Endothelial cell of umbilical vein (primary cell): ENCODE results near the gene ADAT3. TPM values are rescaled to one million over a fixed set of nuclear protein-coding genes. Genes with fewer than 3 reads are reported as not detected.

ENCODE experiments used
- BruUV-seq: library from RNA; stranded (reverse); fragments of 400-500 nt; replicated peaks from 2 replicates; lab custom pipeline; 2021; lab: Mats Ljungman, UMichigan
- CTCF ChIA-PET: fragments of 300-600, 350-600 bp; sonication (Branson Sonifier 250); formaldehyde crosslinking; loops from one replicate; lab custom pipeline; 2021; ENCODE audit warnings: antibody characterized with exemption, inconsistent platforms; lab: Charles Lee
- POLR2A ChIA-PET: fragments of 300-600, 350-600 bp; sonication (Branson Sonifier 250); formaldehyde crosslinking; loops from one replicate; lab custom pipeline; 2021; ENCODE audit warnings: antibody characterized with exemption, inconsistent platforms; lab: Charles Lee
- DNase-seq: peaks from one replicate; pipeline ENCODE4 v3.0.0-alpha.2; 2011; ENCODE audit warnings: low read depth, low spot score
- FAIRE-seq: peaks from 2 replicates; lab custom pipeline; 2011; peaks lifted over from hg19 to GRCh38; lab: Jason Lieb, UNC
- H2AFZ ChIP-seq: 2 replicates; pipeline ENCODE4 v1.6.0; 2012; ENCODE audit warnings: low read depth, low read length, control low read depth, inconsistent platforms
- H3K27ac ChIP-seq: 2 replicates; pipeline ENCODE4 v1.5.1; 2011; ENCODE audit warnings: low read depth, mild to moderate bottlenecking, control low read depth, low read length, moderate library complexity; ENCODE audit not compliant: insufficient read depth
- H3K27me3 ChIP-seq, 2 experiments: 2 replicates each; pipeline versions ENCODE4 v1.6.0 to v1.6.1; 2011; ENCODE audit warnings: low read length in 2 of 2, mixed read lengths in 1 of 2; ENCODE audit not compliant: control insufficient read depth in 2 of 2, insufficient read depth in 2 of 2
- H3K36me3 ChIP-seq, 2 experiments: 2 replicates in 1 of 2; 3 replicates in 1 of 2; pipeline ENCODE4 v1.5.1; 2011; ENCODE audit warnings: low read length in 2 of 2, mild to moderate bottlenecking in 1 of 2, moderate library complexity in 1 of 2; ENCODE audit not compliant: control insufficient read depth in 2 of 2, insufficient read depth in 2 of 2; ENCODE audit errors: extremely low read depth in 1 of 2
- H3K4me1 ChIP-seq: 3 replicates; pipeline ENCODE4 v1.5.1; 2011; ENCODE audit warnings: mild to moderate bottlenecking, low read length; ENCODE audit not compliant: control insufficient read depth, insufficient read depth; ENCODE audit errors: extremely low read depth
- H3K4me2 ChIP-seq: 2 replicates; pipeline ENCODE4 v1.6.1; 2011; ENCODE audit warnings: low read length, control low read depth, mixed read lengths; ENCODE audit not compliant: insufficient read depth
- H3K4me3 ChIP-seq, 3 experiments: fragments of 200-600 bp in 1 of 3; sonication (generic), shearing (Covaris generic) in 1 of 3; replicated peaks in 1 of 3; 2 replicates each; pipeline ENCODE4 v1.5.1; 2011 to 2016; ENCODE audit warnings: control low read depth in 3 of 3, low read length in 3 of 3, mild to moderate bottlenecking in 2 of 3, inconsistent platforms in 1 of 3, low read depth in 1 of 3, moderate library complexity in 1 of 3; ENCODE audit not compliant: insufficient read depth in 1 of 3
- H3K79me2 ChIP-seq: 2 replicates; pipeline ENCODE4 v1.6.0; 2012; ENCODE audit warnings: low read length, inconsistent platforms; ENCODE audit not compliant: control insufficient read depth, insufficient read depth
- H3K9ac ChIP-seq: replicated peaks from 2 replicates; pipeline ENCODE3; 2011; ENCODE audit warnings: low read length, control low read depth; ENCODE audit not compliant: insufficient read depth; ENCODE audit errors: extremely low read depth
- H3K9me1 ChIP-seq: replicated peaks from 3 replicates; pipeline ENCODE4 v1.6.0; 2011; ENCODE audit warnings: mild to moderate bottlenecking, low read length; ENCODE audit not compliant: control insufficient read depth, insufficient read depth; ENCODE audit errors: extremely low read depth
- H3K9me3 ChIP-seq: replicated peaks from 2 replicates; pipeline ENCODE4 v1.5.1; 2012; ENCODE audit warnings: low read length, inconsistent platforms; ENCODE audit not compliant: control insufficient read depth, insufficient read depth
- H4K20me1 ChIP-seq: replicated peaks from 2 replicates; pipeline ENCODE3; 2011; ENCODE audit warnings: mild to moderate bottlenecking, low read length; ENCODE audit not compliant: control insufficient read depth, insufficient read depth; ENCODE audit errors: extremely low read depth
- CTCF ChIP-seq, 2 donors: IDR thresholded peaks; 1 replicate in 1 of 2; 2 replicates in 1 of 2; pipeline ENCODE4 v1.5.1; 2011; ENCODE audit warnings: low read length in 2 of 2, mild to moderate bottlenecking in 2 of 2, moderate library complexity in 2 of 2, control low read depth in 1 of 2, inconsistent platforms in 1 of 2, low read depth in 1 of 2; ENCODE audit not compliant: insufficient read depth in 1 of 2; ENCODE audit errors: extremely low read depth in 1 of 2
- EZH2 ChIP-seq: IDR thresholded peaks from 2 replicates; pipeline ENCODE4 v1.6.1; 2012; ENCODE audit warnings: borderline replicate concordance, low read depth, mild to moderate bottlenecking, moderate library complexity, low read length, inconsistent platforms; ENCODE audit not compliant: severe bottlenecking
- FOS ChIP-seq: IDR thresholded peaks from 2 replicates; pipeline ENCODE4 v1.6.1; 2011; ENCODE audit warnings: mild to moderate bottlenecking, low read length, moderate library complexity, borderline replicate concordance; ENCODE audit not compliant: insufficient read depth
- GATA2 ChIP-seq: IDR thresholded peaks from 2 replicates; pipeline ENCODE4 v1.7.0; 2011; ENCODE audit warnings: low read depth, mild to moderate bottlenecking, moderate library complexity, mixed read lengths, low read length; ENCODE audit not compliant: insufficient read length, insufficient read depth
- JUN ChIP-seq: IDR thresholded peaks from 2 replicates; pipeline ENCODE4 v1.6.1; 2011; ENCODE audit warnings: borderline replicate concordance, low read depth; ENCODE audit not compliant: insufficient read length, insufficient read depth
- MAX ChIP-seq: IDR thresholded peaks from 2 replicates; pipeline ENCODE4 v1.6.1; 2011; ENCODE audit not compliant: insufficient read depth, insufficient read length
- MYC ChIP-seq: IDR thresholded peaks from one replicate; pipeline ENCODE4 v1.6.1; 2011; ENCODE audit warnings: mild to moderate bottlenecking, low read depth, low read length
- POLR2A ChIP-seq: IDR thresholded peaks from 2 replicates; pipeline ENCODE4 v1.6.1; 2012; ENCODE audit warnings: low read depth, mild to moderate bottlenecking, control low read depth, low read length
- POLR2AphosphoS5 ChIP-seq: IDR thresholded peaks from 2 replicates; pipeline ENCODE4 v1.6.1; 2012; ENCODE audit warnings: low read depth, mild to moderate bottlenecking, control low read depth, low read length, moderate library complexity; ENCODE audit not compliant: insufficient read depth
- dilution Hi-C: fragments of 300-500 bp; cut with MboI; formaldehyde crosslinking; loops from one replicate; pipeline ENCODE4 v1.15.0; 2019; ENCODE audit warnings: low sequenced_read_pairs; ENCODE audit not compliant: extremely low pct_ligation_motif_present
- intact Hi-C: fragments of 100-400 bp; cut with micrococcal nuclease; formaldehyde crosslinking; loops from one replicate; pipeline ENCODE4 v1.10.0; 2022
- polyA plus RNA-seq, 4 experiments: library from polyadenylated mRNA; depleted of rRNA in 3 of 4; stranded (reverse) in 3 of 4; unstranded in 1 of 4; fragments of >200 nt; gene quantifications; 2 replicates each; pipeline versions ENCODE4 v1.2.1 to v1.2.3, GENCODE V29; 2011 to 2012; ENCODE audit warnings: missing spikeins in 1 of 4
- total RNA-seq: library from RNA; stranded (reverse); gene quantifications from 2 replicates; pipeline ENCODE4 v1.2.3, GENCODE V29; 2021

The ADAT3 gene
- total and polyA plus RNA-seq, 2 donors (not counting 3 experiments of a cell fraction or from before 2014, with no cell fraction given), result 5.7 to 11.7 TPM

GRCh38 chr19:1956868-1957492, 51.8 kb downstream of the ADAT3 start:
- Histone ChIP-seq H4K20me1 (no peaks in the 10 kb centered on the region), H3K79me2 (peaks cover 67% of the 10 kb centered on the region), H3K27me3 (no peaks in the 10 kb centered on the region), H3K4me1 (no peaks in the 10 kb centered on the region), H2AFZ (no peak overlapping the region), H3K4me2 (no peak overlapping the region), H3K36me3 (peaks cover 0 to 9% of the 10 kb centered on the region in 2 experiments), H3K27ac (no peak overlapping the region), H3K9me3 (no peaks in the 10 kb centered on the region), H3K9ac (no peak overlapping the region), H3K4me3 (no peak overlapping the region), H3K9me1 (no peaks in the 10 kb centered on the region)
- CTCF ChIA-PET, result interaction anchor here (1.6 kb wide), 1 partner anchor 27 kb away, joined by 4 read pairs; no protein-coding TSS in a partner anchor
- DNase-seq (no peak), FAIRE-seq (no peak)
- intact Hi-C loops (no loop called here), dilution Hi-C loops (no loop called here)
- TF ChIP-seq POLR2AphosphoS5, result no peak
- TF ChIP-seq CTCF (IDR thresholded peaks at IDR 0.05; ENCODE audit: extremely low read depth in 1 of 2, insufficient read depth in 1 of 2, low read depth in 1 of 2, low read length in 2 of 2), result no peak
- TF ChIP-seq MYC, result no peak
- TF ChIP-seq POLR2A, result no peak
- no peak for TF ChIP-seq EZH2
- no peak for TF ChIP-seq MAX
- no peak for TF ChIP-seq GATA2
- no peak for TF ChIP-seq FOS
- no peak for TF ChIP-seq JUN
- POLR2A ChIA-PET, result no interaction called here
- no TSS peak for BruUV-seq
